DND-41 (cell line): Measurements from ENCODE around the gene PHACTR1.

ENCODE experiments used
- CTCF ChIP-seq: IDR thresholded peaks from 2 replicates; pipeline ENCODE4 v1.5.1; 2012; ENCODE audit warnings: borderline replicate concordance, low read length, moderate library complexity, mild to moderate bottlenecking; ENCODE audit not compliant: poor library complexity, severe bottlenecking; ENCODE audit errors: extremely low read depth
- EZH2 ChIP-seq: IDR thresholded peaks from 3 replicates; pipeline ENCODE4 v1.6.1; 2012; ENCODE audit warnings: borderline replicate concordance, low read depth, mild to moderate bottlenecking, moderate library complexity, low read length, inconsistent platforms; ENCODE audit not compliant: severe bottlenecking

GRCh38 chr6:13181393-13181792 is 464.8 kb downstream of the PHACTR1 start:
- no peak for TF ChIP-seq CTCF
- TF ChIP-seq EZH2: no peak
